Neural cell (in vitro differentiated cells): ENCODE data around the gene PBX1.

Experiments
- EP300 ChIP-seq: fragments of 450-650 bp; conservative IDR thresholded peaks from 2 replicates; pipeline ENCODE4 v1.6.1; 2014; ENCODE audit warnings: antibody characterized with exemption, mild to moderate bottlenecking, moderate library complexity; ENCODE audit not compliant: poor library complexity, severe bottlenecking
- EZH2 ChIP-seq: fragments of 200-600, 300-800 bp; shearing (Covaris generic), sonication (generic); IDR thresholded peaks from 2 replicates; pipeline ENCODE4 v1.6.1; 2014; ENCODE audit warnings: antibody characterized with exemption, low read length, borderline replicate concordance, mild to moderate bottlenecking; ENCODE audit not compliant: insufficient read depth, poor library complexity, severe bottlenecking
- POLR2AphosphoS5 ChIP-seq: IDR thresholded peaks from 2 replicates; pipeline ENCODE4 v1.6.1; 2012
- TAF1 ChIP-seq: IDR thresholded peaks from 2 replicates; pipeline ENCODE4 v1.6.1; 2012; ENCODE audit warnings: low read depth
- TF ChIP-seq, protein P1 (sequence below): fragments of 450-650 bp; IDR thresholded peaks from 2 replicates; pipeline ENCODE4 v1.5.1; 2014; ENCODE audit warnings: antibody characterized with exemption, mild to moderate bottlenecking, moderate library complexity; ENCODE audit not compliant: poor library complexity, severe bottlenecking

DNA sequence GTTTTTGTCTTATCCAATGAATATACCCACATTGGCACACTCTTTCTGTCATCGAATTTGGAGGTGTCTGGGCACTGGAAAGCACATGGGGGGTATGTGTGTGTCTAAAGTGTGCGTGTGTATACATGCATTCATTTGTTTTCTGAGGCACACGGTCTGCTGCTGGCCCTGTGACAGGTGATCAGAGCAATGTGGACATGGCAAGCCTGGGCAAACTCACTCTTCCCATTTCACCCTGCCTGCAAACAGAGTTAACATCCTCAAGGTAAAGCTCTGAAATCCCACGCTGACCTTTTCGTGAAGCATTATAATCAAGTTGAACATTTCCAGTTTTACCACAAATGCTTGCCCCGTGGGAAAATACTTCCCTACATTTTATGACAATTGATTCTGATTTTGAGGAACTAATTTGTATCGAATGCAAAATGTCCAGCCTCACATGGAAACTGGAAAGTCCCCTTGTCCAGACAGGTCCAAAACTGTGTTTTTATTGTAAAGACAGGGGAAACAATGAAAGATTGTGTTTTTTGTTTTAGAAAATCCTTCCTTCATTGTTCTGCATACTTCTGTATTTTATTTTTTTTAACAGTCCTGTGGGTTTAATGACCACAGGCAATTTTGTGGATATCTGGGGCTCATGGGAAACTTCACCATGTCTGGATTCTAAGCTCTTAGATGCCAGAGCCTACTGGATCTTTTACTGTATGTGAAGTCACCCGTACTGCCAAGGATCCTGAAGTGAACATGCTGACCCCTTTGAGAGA is 160.9 kb downstream of the PBX1 start:
- TF ChIP-seq, protein P1, sequence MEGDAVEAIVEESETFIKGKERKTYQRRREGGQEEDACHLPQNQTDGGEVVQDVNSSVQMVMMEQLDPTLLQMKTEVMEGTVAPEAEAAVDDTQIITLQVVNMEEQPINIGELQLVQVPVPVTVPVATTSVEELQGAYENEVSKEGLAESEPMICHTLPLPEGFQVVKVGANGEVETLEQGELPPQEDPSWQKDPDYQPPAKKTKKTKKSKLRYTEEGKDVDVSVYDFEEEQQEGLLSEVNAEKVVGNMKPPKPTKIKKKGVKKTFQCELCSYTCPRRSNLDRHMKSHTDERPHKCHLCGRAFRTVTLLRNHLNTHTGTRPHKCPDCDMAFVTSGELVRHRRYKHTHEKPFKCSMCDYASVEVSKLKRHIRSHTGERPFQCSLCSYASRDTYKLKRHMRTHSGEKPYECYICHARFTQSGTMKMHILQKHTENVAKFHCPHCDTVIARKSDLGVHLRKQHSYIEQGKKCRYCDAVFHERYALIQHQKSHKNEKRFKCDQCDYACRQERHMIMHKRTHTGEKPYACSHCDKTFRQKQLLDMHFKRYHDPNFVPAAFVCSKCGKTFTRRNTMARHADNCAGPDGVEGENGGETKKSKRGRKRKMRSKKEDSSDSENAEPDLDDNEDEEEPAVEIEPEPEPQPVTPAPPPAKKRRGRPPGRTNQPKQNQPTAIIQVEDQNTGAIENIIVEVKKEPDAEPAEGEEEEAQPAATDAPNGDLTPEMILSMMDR: no peak
- no peak for TF ChIP-seq TAF1
- TF ChIP-seq POLR2AphosphoS5: no peak
- TF ChIP-seq EZH2: no peak
- no peak for TF ChIP-seq EP300
